ENCODE measurements around the gene IL17RD. TPM values are rescaled to one million over a fixed set of nuclear protein-coding genes. Genes with fewer than 3 reads are reported as not detected.

Gene IL17RD
- total RNA-seq, 1 donor from 2014 or later = 30.4 TPM

DNA sequence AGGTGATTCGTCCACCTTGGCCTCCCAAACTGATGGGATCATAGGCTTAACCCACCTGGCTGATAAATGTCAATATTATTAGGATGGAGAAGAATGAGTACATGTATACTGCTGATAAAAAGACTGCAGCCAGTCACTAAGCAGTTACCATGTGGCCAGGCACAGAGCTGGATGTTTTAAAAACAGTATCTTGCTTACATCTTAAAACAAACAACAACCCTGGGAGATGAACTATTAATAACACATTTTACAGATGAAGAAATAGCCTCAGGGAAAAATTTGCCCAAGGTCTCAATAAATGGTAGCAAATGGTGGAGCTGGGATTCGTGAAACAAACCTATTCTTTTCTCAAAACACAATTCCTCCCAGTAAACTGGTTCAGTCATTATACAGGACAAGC is 18.1 kb downstream of the IL17RD start:
- no peaks in the 10 kb centered on the region for H3K27me3 Mint-ChIP-seq
- no peaks in the 10 kb centered on the region for H3K9me3 Mint-ChIP-seq (ENCODE audit: low read depth)
- TF ChIP-seq, protein P1, sequence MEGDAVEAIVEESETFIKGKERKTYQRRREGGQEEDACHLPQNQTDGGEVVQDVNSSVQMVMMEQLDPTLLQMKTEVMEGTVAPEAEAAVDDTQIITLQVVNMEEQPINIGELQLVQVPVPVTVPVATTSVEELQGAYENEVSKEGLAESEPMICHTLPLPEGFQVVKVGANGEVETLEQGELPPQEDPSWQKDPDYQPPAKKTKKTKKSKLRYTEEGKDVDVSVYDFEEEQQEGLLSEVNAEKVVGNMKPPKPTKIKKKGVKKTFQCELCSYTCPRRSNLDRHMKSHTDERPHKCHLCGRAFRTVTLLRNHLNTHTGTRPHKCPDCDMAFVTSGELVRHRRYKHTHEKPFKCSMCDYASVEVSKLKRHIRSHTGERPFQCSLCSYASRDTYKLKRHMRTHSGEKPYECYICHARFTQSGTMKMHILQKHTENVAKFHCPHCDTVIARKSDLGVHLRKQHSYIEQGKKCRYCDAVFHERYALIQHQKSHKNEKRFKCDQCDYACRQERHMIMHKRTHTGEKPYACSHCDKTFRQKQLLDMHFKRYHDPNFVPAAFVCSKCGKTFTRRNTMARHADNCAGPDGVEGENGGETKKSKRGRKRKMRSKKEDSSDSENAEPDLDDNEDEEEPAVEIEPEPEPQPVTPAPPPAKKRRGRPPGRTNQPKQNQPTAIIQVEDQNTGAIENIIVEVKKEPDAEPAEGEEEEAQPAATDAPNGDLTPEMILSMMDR (IDR thresholded peaks at IDR 0.05; ENCODE audit: unreplicated experiment) = no peak
- H3K4me3 Mint-ChIP-seq (ENCODE audit: low read depth) = no peak overlapping the region
- peak overlapping the region; percentile 29 for H3K27ac Mint-ChIP-seq
- peaks cover 7% of the 10 kb centered on the region for H3K36me3 Mint-ChIP-seq (ENCODE audit: insufficient read depth)
- DNase-seq (ENCODE audit: low spot score, unreplicated experiment) = no peak
- H3K4me1 Mint-ChIP-seq (ENCODE audit: low read depth) = peaks cover 42% of the 10 kb centered on the region

DNA sequence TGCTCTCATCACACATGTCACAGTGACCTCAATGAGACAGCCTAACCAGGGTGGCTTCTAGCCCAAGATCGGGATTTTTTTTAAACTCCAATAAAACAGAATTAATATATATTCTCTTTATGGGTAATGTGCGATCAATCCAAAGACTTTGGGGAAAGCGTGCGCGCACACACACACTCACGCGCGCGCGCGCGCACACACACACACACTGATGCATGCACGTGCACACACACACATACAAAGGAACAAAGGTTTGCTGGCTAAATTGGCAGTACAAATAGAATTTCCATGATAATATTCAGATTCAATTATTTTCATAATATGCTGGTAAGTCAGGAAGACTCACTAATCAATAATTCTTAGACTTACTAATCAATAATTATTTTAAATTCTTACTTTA is 19.3 kb downstream of the IL17RD start:
- TF ChIP-seq, protein P1 (IDR thresholded peaks at IDR 0.05; ENCODE audit: unreplicated experiment) = no peak
- no peaks in the 10 kb centered on the region for H3K9me3 Mint-ChIP-seq (ENCODE audit: low read depth)
- no peak overlapping the region for H3K27ac Mint-ChIP-seq
- DNase-seq (ENCODE audit: low spot score, unreplicated experiment) = no peak
- no peak overlapping the region for H3K4me3 Mint-ChIP-seq (ENCODE audit: low read depth)
- peaks cover 7% of the 10 kb centered on the region for H3K36me3 Mint-ChIP-seq (ENCODE audit: insufficient read depth)
- peaks cover 38% of the 10 kb centered on the region for H3K4me1 Mint-ChIP-seq (ENCODE audit: low read depth)
- H3K27me3 Mint-ChIP-seq = no peaks in the 10 kb centered on the region

DNA sequence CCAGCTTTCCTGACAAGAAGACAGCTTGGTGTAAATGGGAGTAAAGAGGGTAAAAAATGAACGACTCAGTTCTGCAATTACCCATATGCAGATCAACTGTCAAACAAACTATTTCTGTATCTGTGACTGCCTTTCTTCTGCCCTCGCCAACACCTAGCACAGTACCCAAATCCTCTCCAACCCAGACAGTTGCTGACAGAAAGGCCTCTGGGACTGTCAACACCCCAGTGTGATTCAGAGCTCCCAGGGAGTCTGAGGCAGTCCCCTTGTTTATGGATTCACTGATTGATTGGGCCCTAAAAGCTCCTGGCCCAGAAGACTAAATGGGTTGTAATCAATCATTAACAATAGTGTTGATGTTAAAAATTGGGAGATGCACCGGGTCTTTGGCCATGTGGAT is 20.2 kb downstream of the IL17RD start:
- TF ChIP-seq, protein P1 (IDR thresholded peaks at IDR 0.05; ENCODE audit: unreplicated experiment) = no peak
- peaks cover 7% of the 10 kb centered on the region for H3K36me3 Mint-ChIP-seq (ENCODE audit: insufficient read depth)
- H3K4me3 Mint-ChIP-seq (ENCODE audit: low read depth) = no peak overlapping the region
- peaks cover 37% of the 10 kb centered on the region for H3K4me1 Mint-ChIP-seq (ENCODE audit: low read depth)
- no peak for DNase-seq (ENCODE audit: low spot score, unreplicated experiment)
- H3K9me3 Mint-ChIP-seq (ENCODE audit: low read depth) = no peaks in the 10 kb centered on the region
- H3K27me3 Mint-ChIP-seq = no peaks in the 10 kb centered on the region
- H3K27ac Mint-ChIP-seq = no peak overlapping the region

DNA sequence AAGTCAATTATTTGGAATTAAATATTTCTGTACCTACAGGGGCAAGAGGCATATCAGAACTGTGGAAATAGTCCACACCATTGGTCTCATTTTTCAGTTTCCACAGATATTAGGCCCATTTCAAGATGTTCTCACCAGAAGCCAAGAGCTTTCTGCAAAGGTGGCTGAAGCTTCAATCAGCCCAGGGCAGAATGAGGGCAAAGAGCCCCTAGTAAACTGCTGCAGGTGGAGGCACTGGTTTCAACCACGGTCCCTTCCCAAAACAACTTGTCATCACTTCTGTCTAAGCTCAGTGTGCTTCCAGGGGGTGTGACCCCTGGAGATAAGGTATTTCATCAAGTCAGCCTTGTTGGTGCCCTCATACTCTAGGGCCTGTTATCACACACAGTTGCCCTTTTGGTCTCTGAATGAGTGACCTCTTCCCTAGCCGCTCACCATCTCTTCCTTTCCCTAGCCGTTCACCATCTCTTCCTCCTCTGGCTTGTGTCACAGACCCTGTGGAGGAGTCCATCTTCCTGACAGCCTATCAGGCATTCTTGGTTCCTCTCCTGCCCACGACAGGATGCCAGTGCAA is 21.2 kb downstream of the IL17RD start:
- Mint-ChIP-seq H3K4me3 (ENCODE audit: low read depth) (no peak overlapping the region), H3K27ac (no peak overlapping the region), H3K9me3 (ENCODE audit: low read depth) (no peaks in the 10 kb centered on the region), H3K4me1 (ENCODE audit: low read depth) (peaks cover 39% of the 10 kb centered on the region), H3K27me3 (no peaks in the 10 kb centered on the region), H3K36me3 (ENCODE audit: insufficient read depth) (peaks cover 5% of the 10 kb centered on the region)
- TF ChIP-seq, protein P1 (IDR thresholded peaks at IDR 0.05; ENCODE audit: unreplicated experiment) = no peak
- DNase-seq (ENCODE audit: low spot score, unreplicated experiment) = no peak

DNA sequence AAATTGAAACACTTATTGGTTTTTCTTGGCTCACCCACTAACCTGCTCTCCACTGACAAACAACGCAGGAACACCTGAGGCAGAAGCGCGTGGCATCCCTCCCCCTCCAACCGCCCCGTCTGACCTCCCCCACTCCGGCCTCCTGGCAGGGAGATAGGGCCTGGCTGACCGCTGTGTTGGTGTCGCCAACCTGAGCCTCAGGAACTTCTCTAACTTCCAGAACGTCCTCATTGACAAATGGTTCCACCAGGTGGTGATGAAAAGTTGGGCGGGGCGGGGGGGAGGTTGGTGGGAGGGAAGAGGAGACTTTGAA is 22.8 kb downstream of the IL17RD start:
- no peaks in the 10 kb centered on the region for H3K27me3 Mint-ChIP-seq
- DNase-seq (ENCODE audit: low spot score, unreplicated experiment) = no peak
- no peaks in the 10 kb centered on the region for H3K36me3 Mint-ChIP-seq (ENCODE audit: insufficient read depth)
- TF ChIP-seq, protein P1 (IDR thresholded peaks at IDR 0.05; ENCODE audit: unreplicated experiment) = no peak
- no peak overlapping the region for H3K4me3 Mint-ChIP-seq (ENCODE audit: low read depth)
- H3K9me3 Mint-ChIP-seq (ENCODE audit: low read depth) = no peaks in the 10 kb centered on the region
- no peak overlapping the region for H3K27ac Mint-ChIP-seq
- peaks cover 42% of the 10 kb centered on the region for H3K4me1 Mint-ChIP-seq (ENCODE audit: low read depth)
